Neural cell (in vitro differentiated cells): Measurements from ENCODE around the gene KRT74.

Source experiments
- EP300 ChIP-seq: fragments of 450-650 bp; conservative IDR thresholded peaks from 2 replicates; pipeline ENCODE4 v1.6.1; 2014; ENCODE audit warnings: antibody characterized with exemption, mild to moderate bottlenecking, moderate library complexity; ENCODE audit not compliant: poor library complexity, severe bottlenecking
- EZH2 ChIP-seq: fragments of 200-600, 300-800 bp; shearing (Covaris generic), sonication (generic); IDR thresholded peaks from 2 replicates; pipeline ENCODE4 v1.6.1; 2014; ENCODE audit warnings: antibody characterized with exemption, low read length, borderline replicate concordance, mild to moderate bottlenecking; ENCODE audit not compliant: insufficient read depth, poor library complexity, severe bottlenecking
- MXI1 ChIP-seq: fragments of 450-650 bp; conservative IDR thresholded peaks from 2 replicates; pipeline ENCODE4 v1.6.1; 2014; ENCODE audit warnings: antibody characterized with exemption, mild to moderate bottlenecking; ENCODE audit not compliant: poor library complexity, severe bottlenecking
- POLR2AphosphoS5 ChIP-seq: IDR thresholded peaks from 2 replicates; pipeline ENCODE4 v1.6.1; 2012
- RAD21 ChIP-seq: fragments of 450-650 bp; conservative IDR thresholded peaks from 2 replicates; pipeline ENCODE4 v1.6.1; 2014; ENCODE audit warnings: antibody characterized with exemption, mild to moderate bottlenecking, moderate library complexity
- SMC3 ChIP-seq: fragments of 450-650 bp; conservative IDR thresholded peaks from 2 replicates; pipeline ENCODE4 v1.6.1; 2014; ENCODE audit warnings: antibody characterized with exemption, mild to moderate bottlenecking, moderate library complexity; ENCODE audit not compliant: poor library complexity
- TF ChIP-seq, protein P1 (sequence below): fragments of 450-650 bp; IDR thresholded peaks from 2 replicates; pipeline ENCODE4 v1.5.1; 2014; ENCODE audit warnings: antibody characterized with exemption, mild to moderate bottlenecking, moderate library complexity; ENCODE audit not compliant: poor library complexity, severe bottlenecking

DNA sequence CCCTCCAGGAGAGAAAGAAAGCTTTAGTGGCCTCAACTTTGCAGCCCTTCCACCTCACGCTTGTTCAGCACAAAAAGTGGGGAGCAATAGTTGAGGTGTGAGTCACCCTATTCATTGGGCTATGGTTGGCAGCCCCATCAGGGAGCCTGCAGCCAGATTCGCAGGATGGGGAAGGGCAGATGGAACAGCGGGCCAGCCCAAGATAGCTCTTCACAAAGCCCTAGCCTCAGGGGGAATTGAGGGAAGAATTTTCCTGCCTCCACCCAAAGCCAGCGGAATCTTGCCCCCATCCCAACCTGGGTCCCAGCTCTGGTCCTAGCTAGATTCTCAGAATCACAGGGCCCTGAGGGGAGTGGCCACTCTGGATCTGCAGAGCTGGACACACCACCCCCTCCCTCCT lies 49.8 kb downstream of the KRT74 start:
- TF ChIP-seq, protein P1, sequence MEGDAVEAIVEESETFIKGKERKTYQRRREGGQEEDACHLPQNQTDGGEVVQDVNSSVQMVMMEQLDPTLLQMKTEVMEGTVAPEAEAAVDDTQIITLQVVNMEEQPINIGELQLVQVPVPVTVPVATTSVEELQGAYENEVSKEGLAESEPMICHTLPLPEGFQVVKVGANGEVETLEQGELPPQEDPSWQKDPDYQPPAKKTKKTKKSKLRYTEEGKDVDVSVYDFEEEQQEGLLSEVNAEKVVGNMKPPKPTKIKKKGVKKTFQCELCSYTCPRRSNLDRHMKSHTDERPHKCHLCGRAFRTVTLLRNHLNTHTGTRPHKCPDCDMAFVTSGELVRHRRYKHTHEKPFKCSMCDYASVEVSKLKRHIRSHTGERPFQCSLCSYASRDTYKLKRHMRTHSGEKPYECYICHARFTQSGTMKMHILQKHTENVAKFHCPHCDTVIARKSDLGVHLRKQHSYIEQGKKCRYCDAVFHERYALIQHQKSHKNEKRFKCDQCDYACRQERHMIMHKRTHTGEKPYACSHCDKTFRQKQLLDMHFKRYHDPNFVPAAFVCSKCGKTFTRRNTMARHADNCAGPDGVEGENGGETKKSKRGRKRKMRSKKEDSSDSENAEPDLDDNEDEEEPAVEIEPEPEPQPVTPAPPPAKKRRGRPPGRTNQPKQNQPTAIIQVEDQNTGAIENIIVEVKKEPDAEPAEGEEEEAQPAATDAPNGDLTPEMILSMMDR = no peak
- TF ChIP-seq EP300 (no peak), EZH2 (no peak), POLR2AphosphoS5 (no peak), SMC3 (no peak), MXI1 (no peak), RAD21 (no peak)
